ENCODE results near the gene EPOP. TPM values are rescaled to one million over a fixed set of nuclear protein-coding genes. Genes with fewer than 3 reads are reported as not detected.

Gene EPOP
- total RNA-seq, 1 donor from 2014 or later, result 3.0 TPM

GRCh38 chr17:38713456-38714075 lies 38.8 kb upstream of the EPOP start:
- intact Hi-C loops (cut with micrococcal nuclease), result no loop called here
- no peak for DNase-seq
- CTCF ChIA-PET, result no interaction called here
- H3K36me3 Mint-ChIP-seq (ENCODE audit: low read depth), result peaks cover 89% of the 10 kb centered on the region
- no peak overlapping the region for H3K27ac Mint-ChIP-seq
- ATAC-seq (ENCODE audit: low read depth), result no peak
- H3K4me3 Mint-ChIP-seq, result no peak overlapping the region
- no peaks in the 10 kb centered on the region for H3K27me3 Mint-ChIP-seq
- POLR2A ChIA-PET, result interaction anchor here (1.1 kb wide), 1 partner anchor 15 kb away, joined by 3 read pairs; no protein-coding TSS in a partner anchor
- TF ChIP-seq, protein P1, sequence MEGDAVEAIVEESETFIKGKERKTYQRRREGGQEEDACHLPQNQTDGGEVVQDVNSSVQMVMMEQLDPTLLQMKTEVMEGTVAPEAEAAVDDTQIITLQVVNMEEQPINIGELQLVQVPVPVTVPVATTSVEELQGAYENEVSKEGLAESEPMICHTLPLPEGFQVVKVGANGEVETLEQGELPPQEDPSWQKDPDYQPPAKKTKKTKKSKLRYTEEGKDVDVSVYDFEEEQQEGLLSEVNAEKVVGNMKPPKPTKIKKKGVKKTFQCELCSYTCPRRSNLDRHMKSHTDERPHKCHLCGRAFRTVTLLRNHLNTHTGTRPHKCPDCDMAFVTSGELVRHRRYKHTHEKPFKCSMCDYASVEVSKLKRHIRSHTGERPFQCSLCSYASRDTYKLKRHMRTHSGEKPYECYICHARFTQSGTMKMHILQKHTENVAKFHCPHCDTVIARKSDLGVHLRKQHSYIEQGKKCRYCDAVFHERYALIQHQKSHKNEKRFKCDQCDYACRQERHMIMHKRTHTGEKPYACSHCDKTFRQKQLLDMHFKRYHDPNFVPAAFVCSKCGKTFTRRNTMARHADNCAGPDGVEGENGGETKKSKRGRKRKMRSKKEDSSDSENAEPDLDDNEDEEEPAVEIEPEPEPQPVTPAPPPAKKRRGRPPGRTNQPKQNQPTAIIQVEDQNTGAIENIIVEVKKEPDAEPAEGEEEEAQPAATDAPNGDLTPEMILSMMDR (IDR thresholded peaks at IDR 0.05), result no peak
- peaks cover 11% of the 10 kb centered on the region for H3K4me1 Mint-ChIP-seq
- no peaks in the 10 kb centered on the region for H3K9me3 Mint-ChIP-seq

DNA sequence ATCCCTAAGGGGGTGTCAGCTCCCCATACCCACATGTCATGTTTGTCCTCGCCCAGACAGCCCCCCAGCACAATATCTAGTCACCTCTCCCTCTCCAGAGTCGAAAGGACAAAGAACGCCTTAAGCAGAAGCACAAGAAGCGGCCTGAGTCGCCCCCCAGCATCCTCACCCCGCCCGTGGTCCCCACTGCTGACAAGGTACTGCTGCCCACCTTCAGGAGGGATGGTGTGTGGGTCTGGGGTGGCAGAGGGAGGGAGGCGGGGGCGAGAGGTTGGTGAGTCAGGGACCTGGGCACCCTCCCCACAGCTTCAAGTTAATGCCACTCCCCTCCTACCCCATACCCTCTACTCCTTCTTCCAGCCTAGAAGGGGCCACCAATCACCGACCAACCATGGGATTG lies 37.8 kb upstream of the EPOP start:
- CTCF ChIA-PET, result no interaction called here
- ATAC-seq (ENCODE audit: low read depth) (no peak), DNase-seq (no peak)
- Mint-ChIP-seq H3K9me3 (no peaks in the 10 kb centered on the region), H3K4me3 (no peak overlapping the region), H3K27ac (no peak overlapping the region), H3K36me3 (ENCODE audit: low read depth) (peaks cover 89% of the 10 kb centered on the region), H3K4me1 (peaks cover 17% of the 10 kb centered on the region), H3K27me3 (no peaks in the 10 kb centered on the region)
- intact Hi-C loops (cut with micrococcal nuclease), result no loop called here
- TF ChIP-seq, protein P1 (IDR thresholded peaks at IDR 0.05), result no peak
- POLR2A ChIA-PET, result interaction anchor here (0.6 kb wide), 1 partner anchor 35 kb away, joined by 5 read pairs; no protein-coding TSS in a partner anchor

GRCh38 chr17:38711792-38712571 lies 37.2 kb upstream of the EPOP start:
- no peak for DNase-seq

DNA sequence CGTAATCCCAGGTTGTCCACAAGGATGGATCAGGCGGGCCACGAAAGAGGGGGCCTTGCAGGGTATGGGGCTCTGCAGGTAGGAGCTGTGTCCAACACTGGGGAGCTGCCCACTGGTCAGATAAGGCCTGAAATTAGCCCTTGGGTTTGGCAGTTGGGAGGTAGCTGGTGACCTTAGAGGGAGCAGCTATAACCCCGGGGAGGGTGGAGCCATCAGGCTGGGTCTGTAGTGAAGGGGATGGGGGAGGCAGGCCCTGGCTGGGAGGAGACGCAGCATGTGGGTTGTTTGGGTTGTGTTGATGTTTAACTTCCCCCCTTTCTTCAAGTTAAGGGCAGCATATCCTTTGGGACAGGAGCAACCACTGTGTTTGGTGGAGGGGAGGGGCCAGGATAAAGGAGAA lies 36.2 kb upstream of the EPOP start:
- Mint-ChIP-seq H3K4me3 (no peak overlapping the region), H3K27me3 (no peaks in the 10 kb centered on the region), H3K9me3 (no peaks in the 10 kb centered on the region), H3K27ac (no peak overlapping the region), H3K4me1 (peaks cover 31% of the 10 kb centered on the region), H3K36me3 (ENCODE audit: low read depth) (peaks cover 80% of the 10 kb centered on the region)
- intact Hi-C loops (cut with micrococcal nuclease), result no loop called here
- TF ChIP-seq, protein P1 (IDR thresholded peaks at IDR 0.05), result no peak
- ChIA-PET POLR2A (interaction anchor here (1.0 to 1.1 kb wide), 2 partner anchors 9 to 17 kb away, joined by 3 to 5 read pairs; no protein-coding TSS in a partner anchor), CTCF (interaction anchor here (1.3 to 1.8 kb wide), 3 partner anchors 19 to 34 kb away, joined by 4 to 5 read pairs (median 4); partner anchors contain the start of gene CISD3)
- ATAC-seq (ENCODE audit: low read depth), result no peak
- no peak for DNase-seq

More at GRCh38 chr17:38711792-38712571, 37.2 kb upstream of the EPOP start:
- ChIA-PET POLR2A (interaction anchor here (0.6 kb wide), 1 partner anchor 35 kb away, joined by 5 read pairs; no protein-coding TSS in a partner anchor), CTCF (no interaction called here)
- Mint-ChIP-seq H3K27ac (no peak overlapping the region), H3K27me3 (no peaks in the 10 kb centered on the region), H3K9me3 (no peaks in the 10 kb centered on the region), H3K4me3 (no peak overlapping the region), H3K36me3 (ENCODE audit: low read depth) (peaks cover 87% of the 10 kb centered on the region), H3K4me1 (peaks cover 23% of the 10 kb centered on the region)
- intact Hi-C loops (cut with micrococcal nuclease), result no loop called here
- ATAC-seq (ENCODE audit: low read depth), result no peak
- TF ChIP-seq, protein P1 (IDR thresholded peaks at IDR 0.05), result no peak

DNA sequence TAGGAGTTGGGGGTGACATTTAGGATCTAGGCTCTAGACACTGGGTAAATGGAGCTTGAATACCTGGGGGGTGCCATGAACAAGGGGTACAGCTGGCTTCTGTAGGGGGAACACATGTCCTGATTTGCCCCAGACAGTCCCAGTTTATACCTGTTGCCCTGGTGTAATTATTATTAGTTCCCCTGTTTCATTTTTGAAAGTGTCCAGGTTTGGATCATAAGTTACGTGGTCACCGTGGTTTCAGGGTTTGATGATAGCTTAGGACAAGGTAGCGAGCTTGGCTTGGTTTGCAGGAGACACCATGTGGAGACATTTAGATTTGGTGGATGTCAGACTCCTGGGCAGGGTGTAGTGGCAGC lies 35.8 kb upstream of the EPOP start:
- DNase-seq, result no peak
- POLR2A ChIA-PET, result interaction anchor here (1.0 to 1.1 kb wide), 2 partner anchors 9 to 18 kb away, joined by 3 to 5 read pairs; no protein-coding TSS in a partner anchor
- TF ChIP-seq, protein P1 (IDR thresholded peaks at IDR 0.05), result no peak
- H3K9me3 Mint-ChIP-seq, result no peaks in the 10 kb centered on the region
- no peak overlapping the region for H3K4me3 Mint-ChIP-seq
- CTCF ChIA-PET, result interaction anchor here (1.3 to 1.8 kb wide), 3 partner anchors 20 to 34 kb away, joined by 4 to 5 read pairs (median 4); partner anchors contain the start of gene CISD3
- H3K27me3 Mint-ChIP-seq, result no peaks in the 10 kb centered on the region
- peaks cover 76% of the 10 kb centered on the region for H3K36me3 Mint-ChIP-seq (ENCODE audit: low read depth)
- peaks cover 29% of the 10 kb centered on the region for H3K4me1 Mint-ChIP-seq
- no peak for ATAC-seq (ENCODE audit: low read depth)
- intact Hi-C loops (cut with micrococcal nuclease), result no loop called here
- no peak overlapping the region for H3K27ac Mint-ChIP-seq
